Stimulated activated CD4-positive, alpha-beta T cell treated with anti-CD3 and anti-CD28 coated beads, Interleukin-1b, Interleukin-23, amount 100 ng/mL, for 48 hours (primary cell): ENCODE data around the gene USP15.

ENCODE experiments used
- DNase-seq: peaks from one replicate; pipeline ENCODE4 v3.0.0-alpha.2; 2020

Gene USP15

DNA sequence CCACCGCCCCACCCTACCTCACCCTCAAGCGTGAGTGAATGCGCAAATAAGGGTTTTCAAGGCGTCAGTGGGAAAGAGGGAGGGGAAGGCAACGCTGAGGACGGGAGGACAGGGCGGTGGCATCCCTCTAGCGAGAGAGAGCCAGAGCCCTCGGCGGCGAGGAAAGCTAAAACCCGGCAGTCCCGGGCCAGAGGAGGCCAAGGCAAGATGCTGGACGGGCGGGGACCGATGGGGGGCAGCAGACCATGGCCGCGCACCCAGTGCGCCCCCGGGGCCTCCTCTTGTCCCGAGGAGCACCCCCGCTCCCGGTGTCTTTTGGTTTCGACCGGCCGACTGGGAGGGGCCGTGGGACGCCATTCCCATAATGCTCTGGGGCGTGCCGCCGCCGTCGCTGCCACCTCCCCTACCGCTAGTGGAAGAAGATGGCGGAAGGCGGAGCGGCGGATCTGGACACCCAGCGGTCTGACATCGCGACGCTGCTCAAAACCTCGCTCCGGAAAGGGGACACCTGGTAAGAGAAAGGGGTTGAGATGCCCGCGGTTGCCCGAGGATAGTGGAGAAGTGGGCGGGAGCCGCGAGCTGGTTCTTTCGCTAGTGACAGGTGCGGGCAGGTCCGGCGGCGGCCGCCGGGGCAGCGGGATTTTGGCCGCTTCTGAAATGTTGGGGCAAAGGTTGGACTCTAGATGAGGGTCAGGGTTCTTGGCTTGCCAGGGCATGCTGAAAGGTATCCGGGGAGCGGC lies at the start of gene USP15:
TSS of gene USP15 (plus strand) at position 412 of the 740 bp plus-strand sequence. CDS start at position 423, 11 bp downstream.
- peak; percentile 96 for DNase-seq

DNA sequence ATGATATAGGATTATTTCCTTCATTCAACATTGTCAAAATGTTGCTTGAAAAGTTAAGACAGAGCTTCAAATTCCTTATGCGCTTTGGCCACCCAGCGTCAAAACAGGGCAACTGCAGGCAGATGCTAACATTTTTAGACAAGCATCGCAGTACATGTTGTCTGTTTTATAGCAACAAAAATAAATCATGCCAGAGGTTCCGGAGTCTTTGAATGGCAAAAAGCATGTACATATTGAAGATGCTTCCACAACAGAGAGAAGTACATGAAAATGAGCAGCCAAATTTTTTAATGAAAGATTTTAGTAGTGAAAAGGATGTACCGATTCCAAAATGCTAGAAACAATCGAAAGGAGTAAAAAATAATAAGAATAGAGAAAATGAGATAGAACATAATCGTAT lies 49.8 kb upstream of the USP15 start:
- DNase-seq: peak; percentile 15

DNA sequence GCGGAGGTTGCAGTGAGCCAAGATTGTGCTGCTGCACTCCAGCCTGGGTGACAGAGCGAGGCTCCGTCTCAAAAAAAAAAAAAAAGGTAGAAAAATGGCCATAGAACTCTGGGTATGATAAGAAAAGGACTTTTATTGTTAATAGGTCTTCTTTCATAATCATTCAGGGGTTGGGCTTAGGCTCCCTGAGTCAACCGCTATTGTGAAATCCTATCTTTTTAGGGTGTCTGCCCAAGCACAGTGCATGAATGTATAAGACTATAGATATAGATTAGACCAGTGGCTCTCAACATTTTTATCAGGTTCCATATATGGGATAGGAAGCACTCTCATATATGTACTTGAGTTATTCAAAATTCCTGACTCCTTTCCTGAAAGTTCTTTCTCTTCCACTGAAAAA lies 48.7 kb upstream of the USP15 start:
- no peak for DNase-seq

DNA sequence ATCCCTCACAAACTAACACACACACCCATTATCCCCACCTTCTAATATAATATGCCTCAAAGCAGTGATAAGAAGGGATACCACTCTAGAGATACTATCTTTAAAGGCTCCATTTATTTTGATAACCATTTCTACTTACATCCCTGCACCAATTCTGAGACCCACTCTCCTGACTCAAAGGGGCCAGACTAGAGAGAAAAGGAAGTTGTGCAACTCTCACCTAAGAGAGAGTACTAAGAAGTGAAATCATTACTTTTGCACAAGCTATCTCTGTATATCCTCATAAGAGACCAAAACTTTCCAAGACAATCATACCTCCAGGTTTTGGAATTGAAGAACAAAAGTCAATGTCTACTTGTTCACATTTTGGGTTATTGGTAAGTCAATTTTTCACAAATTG lies 45.4 kb upstream of the USP15 start:
- no peak for DNase-seq

DNA sequence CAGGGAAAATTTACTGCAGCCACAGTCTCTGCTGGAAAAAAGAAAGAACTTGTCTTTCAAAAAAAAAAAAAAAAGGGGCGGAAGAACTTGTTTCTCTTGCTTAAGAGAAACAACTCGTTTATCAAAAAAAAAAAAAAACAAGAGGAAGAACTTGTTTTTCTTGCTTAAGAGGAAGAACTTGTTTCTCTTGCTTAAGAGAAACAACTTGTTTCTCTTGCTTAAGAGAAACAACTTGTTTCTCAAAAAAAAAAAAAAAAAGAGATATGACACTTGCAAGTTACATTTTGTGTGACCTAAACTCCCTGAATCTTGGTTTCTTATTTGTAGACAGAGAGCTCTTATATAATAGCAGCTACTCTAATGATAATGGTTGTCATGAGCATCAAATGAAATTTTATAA lies 44.7 kb upstream of the USP15 start:
- no peak for DNase-seq

DNA sequence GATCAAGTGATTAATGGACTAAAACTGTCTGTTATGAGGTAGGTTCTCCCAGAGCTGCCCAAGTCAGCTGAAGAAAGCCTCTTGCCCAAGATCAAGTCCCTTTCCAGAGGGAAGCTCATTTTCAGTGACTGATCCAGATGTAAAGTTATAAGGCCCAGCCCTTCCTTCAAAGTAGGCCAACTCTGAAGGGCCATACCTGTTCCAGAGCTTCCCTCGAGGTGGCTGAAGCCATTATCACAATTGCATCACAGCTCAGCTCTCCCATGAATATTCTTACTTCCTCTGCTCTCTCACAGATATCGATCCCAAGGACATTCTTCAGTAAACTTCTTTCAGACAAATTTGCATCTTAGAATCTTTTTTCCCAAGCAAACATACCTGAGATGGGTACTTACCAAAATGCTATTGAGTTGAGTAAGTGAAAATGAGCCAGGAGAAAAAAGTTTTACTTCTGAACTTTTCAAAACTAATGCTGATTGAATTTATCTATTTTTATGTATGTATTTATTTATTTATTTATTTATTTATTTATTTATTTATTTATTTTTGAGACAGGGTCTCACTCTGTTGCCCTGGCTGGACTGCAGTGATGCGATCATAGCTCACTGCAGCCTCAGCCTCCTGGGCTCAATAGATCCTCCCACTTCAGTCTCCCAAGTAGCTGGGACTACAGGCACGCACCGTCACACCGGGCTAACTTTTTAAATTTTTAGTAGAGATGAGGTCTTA lies 42.6 kb upstream of the USP15 start:
- no peak for DNase-seq

DNA sequence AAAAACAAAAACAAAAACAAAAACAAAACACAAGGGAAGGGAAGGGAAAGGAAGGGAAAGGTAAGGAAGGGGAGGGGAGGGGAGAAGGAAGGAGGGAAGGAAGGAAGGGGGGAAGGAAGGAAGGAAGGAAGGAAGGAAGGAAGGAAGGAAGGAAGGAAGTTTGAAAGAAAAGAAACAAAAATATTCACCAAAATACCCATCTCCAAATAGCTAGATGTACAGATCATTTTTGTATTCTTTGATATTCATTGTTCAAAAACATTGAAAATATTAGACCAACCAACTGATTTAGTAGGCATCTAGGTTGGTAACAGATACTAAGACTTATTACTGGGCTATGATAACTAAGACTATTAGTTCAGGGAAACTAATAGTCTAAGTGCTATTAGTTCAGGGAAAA lies 39.1 kb upstream of the USP15 start:
- DNase-seq: no peak

DNA sequence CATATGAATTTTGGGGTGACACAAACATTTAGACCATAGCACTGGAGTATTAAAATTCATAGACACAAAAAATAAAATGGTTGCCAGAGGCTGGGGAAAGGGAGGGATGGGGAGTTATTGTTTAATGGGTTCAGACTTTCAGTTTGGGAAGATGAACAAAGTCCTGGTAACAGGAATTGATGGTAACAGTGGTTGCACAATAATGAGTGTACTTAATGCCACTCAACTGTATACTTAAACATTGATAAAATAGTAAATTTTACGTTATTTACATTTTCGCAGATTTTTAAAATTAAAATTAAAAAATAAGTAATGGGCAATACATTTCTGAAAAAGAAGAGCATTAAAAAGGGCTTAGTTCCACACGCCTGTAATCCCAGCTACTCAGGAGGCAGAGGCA lies 35.6 kb upstream of the USP15 start:
- no peak for DNase-seq

DNA sequence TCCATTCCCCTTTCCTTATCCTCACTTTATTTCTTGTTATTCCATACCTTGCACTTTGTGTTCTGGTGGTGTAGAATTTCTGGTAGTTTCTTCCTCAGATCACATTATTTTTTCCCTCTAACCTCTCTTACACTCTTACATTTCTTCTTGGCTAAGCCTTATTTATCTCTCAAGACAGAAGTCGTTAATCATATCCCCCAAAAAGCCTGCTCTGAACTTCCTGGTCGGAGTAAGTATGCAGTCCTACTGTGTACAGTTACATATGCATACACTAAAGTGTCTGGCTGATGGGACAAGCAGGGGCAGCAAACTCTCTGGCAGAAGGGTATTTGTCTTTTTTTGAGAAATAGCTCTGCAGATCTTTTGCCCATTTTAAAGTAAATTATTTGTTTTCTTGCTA lies 33.1 kb upstream of the USP15 start:
- DNase-seq: no peak

DNA sequence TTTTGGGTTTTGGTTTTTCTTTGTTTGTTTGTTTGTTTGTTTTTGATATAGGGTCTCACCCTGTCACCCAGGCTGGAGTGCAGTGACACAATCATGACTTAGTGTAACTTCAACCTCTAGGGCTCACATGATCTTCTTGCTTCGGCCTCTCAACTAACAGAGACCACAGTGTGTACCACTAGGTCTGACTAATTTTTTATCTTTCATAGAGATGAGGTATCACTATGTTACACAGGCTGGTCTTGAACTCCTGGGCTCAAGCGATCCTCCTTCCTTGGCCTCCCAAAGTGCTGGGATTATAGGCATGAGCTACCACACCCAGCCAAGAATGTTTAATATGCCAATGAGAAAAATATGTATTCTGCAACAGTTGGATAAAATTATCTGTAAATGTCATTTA lies 29.6 kb upstream of the USP15 start:
- no peak for DNase-seq

DNA sequence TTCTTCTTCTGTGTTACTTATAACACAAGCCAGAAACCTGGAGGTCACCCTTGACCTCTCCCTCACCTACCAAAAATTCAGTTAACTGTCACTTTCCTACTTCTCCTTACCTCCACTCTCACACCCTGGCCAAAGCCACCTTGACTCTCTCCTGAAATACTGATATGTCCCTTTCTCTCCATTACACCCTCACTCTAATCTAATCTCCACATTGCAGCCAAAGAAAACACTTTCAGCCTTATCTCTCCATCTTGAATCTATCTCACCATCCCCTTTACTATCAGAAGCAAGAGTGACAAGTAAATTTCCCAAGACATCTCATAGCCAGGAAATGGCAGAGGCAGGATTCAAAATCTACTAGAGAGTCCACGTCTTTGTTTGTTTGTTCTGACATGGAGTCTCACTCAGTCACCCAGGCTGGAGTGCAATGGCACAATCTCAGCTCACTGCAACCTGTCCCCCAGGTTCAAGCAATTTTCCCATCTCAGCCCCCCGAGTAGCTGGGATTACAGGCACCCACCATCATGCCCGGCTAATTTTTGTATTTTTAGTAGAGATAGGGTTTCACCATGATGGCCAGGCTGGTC lies 28.0 kb upstream of the USP15 start:
- no peak for DNase-seq

DNA sequence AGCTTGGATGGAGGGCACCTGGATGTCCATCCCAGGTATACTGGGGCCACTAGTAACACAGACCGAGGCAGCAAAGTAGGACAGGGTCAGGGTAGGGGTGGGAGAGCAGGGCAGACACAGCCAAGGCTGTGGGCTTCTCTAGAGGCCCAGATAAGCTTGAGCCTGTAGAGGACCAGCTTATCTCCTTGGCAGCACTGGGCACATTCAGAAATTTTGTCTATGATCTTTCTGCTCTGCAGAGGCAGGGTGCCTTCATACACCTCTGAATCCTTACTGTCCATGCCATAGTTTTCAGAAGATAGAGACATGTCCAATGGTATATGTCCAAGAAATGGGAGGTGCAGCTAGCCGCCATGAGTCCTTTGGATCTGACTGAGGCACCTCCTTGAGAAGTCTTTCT lies 26.4 kb upstream of the USP15 start:
- no peak for DNase-seq

DNA sequence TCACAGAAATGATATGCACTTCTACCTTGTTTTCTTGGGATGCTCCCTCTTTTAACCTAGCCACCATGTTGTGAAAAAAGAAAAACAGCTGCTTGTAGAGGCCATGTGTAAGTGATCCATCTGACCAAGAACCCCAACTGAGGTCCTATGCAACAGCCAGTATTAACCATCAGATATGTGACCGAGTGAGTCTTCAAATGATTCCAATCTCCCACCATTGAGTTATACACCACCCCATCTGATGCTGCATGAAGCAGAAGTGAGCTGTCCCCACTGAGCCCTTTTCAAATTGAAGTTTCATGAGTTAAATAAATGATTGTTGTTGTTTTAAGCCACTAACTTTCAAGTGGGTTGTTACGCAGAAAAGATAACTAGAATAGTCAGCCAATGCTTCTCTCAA lies 20.6 kb upstream of the USP15 start:
- DNase-seq: no peak

DNA sequence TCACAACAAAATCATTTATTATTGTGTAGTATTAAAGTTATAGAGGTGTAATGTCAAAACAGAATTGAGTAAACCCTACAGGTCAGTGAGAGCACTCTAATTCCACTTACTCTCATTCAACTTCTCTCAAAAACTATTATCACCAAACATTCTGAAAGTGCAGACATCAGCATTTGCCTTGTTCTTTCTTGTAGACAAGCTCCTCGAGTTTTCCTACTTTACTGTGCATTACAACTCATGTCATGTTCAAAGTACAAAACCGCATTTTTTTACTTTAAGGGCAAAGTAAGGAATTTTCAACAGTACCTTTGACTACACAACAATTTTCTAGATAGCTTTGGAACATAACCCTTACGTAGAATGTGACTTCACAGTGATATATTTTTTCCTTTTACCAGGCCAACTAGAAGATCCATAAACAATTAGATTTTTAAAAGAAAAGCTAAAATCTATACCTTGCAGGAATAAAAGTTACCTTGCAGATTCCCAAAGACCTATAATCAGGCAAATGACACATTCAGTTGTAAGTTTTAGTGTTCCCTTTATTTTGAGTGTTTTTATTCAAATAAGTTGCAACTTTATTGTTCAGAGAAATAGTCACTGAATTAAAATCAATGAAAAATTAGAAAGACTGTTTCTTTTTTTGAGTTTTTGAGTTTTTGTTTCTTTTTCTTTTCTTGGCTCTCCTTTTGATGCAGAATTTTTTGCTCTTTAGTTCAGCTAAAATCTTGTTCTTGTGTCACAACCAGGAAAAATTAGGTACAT lies 12.7 kb upstream of the USP15 start:
- no peak for DNase-seq

DNA sequence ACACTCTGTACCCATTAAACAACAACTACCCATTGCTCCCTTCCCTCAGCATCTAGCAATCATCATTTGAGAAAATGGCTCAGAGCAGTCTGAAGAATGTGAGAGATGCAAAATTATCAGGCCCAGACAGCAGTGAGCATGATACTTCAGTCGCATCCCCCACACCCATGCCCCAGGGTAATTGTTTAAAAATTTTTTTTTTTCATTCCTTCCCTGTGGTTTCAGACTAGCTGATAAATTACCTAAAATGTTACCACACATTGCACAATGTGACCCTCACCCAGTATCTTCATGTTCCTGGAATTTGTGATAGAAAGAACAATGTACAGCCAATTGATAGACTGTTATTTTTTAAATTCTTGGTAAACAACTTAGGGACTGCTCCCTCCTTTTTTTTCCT lies 11.3 kb upstream of the USP15 start:
- DNase-seq: no peak

DNA sequence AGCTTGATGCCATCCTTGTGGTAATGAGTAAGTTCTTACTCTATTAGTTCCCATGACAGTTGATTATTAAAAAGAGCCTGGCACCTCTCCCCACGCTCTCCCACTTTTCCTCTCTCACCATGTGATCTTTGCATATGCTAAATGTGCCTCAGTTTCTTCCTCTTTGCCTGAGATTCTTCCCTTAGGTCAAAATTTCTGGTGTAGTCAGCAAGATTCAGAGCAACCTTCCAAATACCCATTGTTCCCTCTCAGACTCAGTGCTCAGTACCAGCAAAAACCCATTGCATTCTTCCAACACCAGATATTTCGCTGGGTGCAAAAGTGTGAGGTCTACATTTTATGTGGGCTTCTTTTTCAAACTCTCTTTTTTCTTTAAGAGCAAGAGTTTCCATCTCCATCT lies 10.8 kb upstream of the USP15 start:
- no peak for DNase-seq

DNA sequence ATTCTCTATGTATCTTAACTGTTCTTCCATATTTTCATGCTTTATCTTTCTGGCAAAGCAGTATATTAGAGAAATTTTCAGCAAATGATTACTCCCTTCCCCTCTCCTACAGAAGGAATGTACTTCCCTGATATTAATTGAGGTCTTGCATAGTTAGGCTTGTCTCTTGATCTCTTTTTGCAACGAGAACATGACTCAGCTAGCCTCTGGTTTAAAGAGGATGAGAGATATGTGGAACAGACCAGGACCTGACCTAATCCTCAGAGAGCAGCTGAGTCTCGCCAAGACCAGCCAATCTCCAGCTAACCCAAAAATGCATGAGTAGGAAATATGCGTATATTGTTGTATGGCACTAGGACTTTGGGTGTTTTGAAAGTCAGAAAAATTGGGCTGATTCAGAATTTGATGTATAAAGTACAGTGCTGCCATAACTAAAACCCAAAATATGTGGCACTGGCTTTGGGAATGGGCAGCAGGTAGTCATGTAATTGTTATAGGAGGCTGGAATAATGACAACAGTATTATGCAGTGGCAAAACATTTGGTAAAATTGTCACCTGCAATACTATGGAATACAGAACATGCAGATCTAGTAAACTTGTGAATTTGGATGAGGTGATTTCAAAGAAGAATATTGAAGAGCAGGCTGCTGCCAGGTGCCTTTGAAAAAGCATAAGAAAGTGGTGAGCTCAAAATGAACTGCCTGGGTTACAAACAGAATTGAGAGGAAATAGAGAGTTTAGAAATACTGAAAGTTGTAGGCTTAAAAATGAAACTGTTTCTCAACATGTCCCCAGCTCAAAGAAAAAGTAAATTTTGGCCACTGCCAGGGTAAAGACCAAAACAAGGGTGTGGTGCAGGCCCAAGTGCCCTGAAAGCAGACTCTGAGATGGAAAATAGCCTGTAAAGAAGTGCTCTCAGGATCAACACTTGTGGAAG lies 9.3 kb upstream of the USP15 start:
- DNase-seq: no peak

DNA sequence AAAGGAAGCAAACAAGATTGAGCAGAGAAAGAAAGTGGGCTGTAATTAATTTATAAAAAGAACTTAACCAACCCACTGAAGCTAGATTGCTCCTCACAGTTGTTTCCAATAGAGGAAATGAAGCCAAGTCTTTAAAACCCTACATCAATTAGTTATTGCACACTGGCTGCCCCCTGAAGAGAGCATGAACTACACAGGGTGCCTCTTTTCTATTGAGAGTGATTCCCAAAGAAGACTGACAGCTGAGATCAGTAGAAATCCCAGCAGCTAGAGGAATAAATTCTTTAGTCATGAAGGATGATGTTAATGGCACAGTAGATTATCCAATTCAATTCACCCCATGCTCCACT lies 8.6 kb upstream of the USP15 start:
- DNase-seq: no peak

DNA sequence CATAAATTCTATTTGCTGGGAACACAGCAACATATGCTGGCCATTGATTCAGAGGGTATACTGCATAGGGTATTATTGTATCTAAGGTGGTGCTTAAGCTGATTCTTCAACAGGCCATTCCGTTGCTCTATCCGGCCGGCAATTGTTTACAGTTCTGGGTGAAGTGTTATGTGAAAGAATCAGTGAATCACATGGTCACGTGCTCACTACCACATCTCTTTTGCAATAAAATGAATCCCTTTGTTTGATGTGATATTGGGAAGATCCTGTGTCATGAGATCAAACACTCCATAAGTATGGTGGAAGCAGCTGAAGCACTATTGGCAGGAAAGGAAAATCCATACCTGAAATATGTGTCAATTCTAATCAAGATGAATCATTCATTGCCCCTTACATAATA lies 7.6 kb upstream of the USP15 start:
- DNase-seq: no peak

DNA sequence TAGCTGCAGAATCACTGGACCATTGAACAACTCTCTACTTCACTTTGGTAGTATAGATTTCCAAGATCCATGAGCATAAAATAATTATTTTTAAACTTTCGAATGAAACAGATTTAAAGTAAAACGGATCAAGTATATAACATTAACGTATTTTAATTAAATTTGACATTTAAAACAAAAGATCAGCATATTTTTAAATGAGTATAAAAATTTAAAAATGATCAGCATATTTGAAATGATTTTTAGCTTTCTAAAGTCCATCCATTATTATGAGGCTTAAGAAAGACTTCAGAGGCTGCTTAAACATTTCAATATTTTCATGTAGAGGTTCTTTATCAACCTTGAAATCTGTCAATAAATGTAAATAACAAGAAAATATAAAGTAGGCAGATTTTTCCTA lies 5.2 kb upstream of the USP15 start:
- DNase-seq: no peak

DNA sequence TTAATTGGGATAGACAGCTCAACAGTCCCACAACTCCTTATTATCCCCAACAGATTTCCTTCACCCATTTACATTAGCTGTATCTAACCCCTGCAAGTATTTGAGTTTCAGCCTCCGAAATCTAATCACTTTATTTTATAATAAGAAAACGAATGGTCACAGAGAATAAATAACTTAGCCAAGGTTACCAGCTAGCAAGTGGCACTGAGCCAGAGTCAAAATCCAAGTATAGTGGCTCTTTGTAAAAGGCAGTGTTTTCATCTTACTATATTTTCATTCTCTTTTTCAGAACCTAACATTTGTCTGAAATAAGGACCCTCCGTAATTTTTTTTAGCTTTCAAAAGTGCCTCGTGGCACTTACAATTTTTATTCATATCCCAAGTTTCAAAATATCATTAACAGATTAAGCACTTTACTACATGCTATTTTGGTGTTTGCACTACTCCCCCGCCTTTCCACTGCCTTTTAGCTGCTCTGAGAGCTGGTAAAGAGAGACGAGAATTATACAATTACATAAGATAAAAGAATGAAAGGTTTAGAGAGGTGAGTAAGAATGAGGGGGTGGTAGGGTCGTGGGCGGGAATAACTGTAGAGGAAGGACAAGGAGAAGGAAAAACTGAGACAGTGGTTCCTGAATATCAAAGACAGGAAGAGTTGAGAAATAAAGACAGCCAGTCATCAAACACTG lies 3.7 kb upstream of the USP15 start:
- DNase-seq: peak; percentile 57

DNA sequence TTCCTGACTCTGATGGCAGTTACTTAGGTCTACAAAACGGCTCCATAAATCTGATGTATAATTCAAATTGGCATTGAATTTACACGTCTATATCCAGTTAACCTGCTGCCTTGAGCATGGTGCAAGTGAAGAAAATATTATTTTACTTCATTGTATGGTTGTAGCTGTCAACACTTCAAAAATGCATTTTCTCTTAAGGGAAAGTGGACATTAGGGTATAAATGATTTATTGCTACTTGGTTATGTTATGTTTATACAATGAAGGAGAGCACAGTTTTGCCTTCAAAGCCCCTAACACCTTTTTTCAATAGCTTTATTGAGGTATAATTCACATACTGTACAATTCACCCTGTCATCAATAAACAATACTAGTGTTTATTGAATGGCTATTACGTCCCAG lies 2.0 kb upstream of the USP15 start:
- no peak for DNase-seq
